ENCODE data around the gene ZBTB39. TPM values are rescaled to one million over a fixed set of nuclear protein-coding genes. Genes with fewer than 3 reads are reported as not detected.
"Not testable (repeated sequence)": the region's sequence is repeated elsewhere in the genome, so short reads cannot be mapped to it uniquely, and the experiment has no call there.

The ZBTB39 gene
- polyA plus RNA-seq, 1 of the 3 experiments (the other 2 are of a cell fraction) = 3.7 TPM

- TF ChIP-seq CTCF (IDR thresholded peaks at IDR 0.05) (no peak), NFIC (IDR thresholded peaks at IDR 0.05; ENCODE audit: borderline replicate concordance) (no peak), GABPA (IDR thresholded peaks at IDR 0.05; ENCODE audit: low read depth) (no peak), GATA2 (CRISPR knock-in tag; IDR thresholded peaks at IDR 0.05) (peak; percentile 44; the same call in 1 of the 2 replicates), POLR2AphosphoS5 (IDR thresholded peaks at IDR 0.05; ENCODE audit: low read depth, low read length) (no peak), SMC3 (IDR thresholded peaks at IDR 0.05; ENCODE audit: low read depth, low read length) (no peak), MXI1 (IDR thresholded peaks at IDR 0.05; ENCODE audit: low read depth, low read length) (peak; percentile 96), FOSL2 (IDR thresholded peaks at IDR 0.05; ENCODE audit: borderline replicate concordance, low read depth) (no peak), RAD21 (IDR thresholded peaks at IDR 0.05; ENCODE audit: low read length) (no peak), MEF2A (IDR thresholded peaks at IDR 0.05; ENCODE audit: borderline replicate concordance, low read depth) (no peak), YY1 (IDR thresholded peaks at IDR 0.05; ENCODE audit: low read depth) (no peak)
Observed at GRCh38 chr12:57027011-57027804, 20.9 kb upstream of the ZBTB39 start (continued).

GRCh38 chr12:57025196-57025595 lies 18.9 kb upstream of the ZBTB39 start:
- Histone ChIP-seq H3K79me2 (ENCODE audit: insufficient read depth) (no peaks in the 10 kb centered on the region), H3K27ac (ENCODE audit: low read depth in 2 of 2, low read length in 1 of 2) (no peak overlapping the region), H3K27me3 (ENCODE audit: insufficient read depth) (peaks cover 5% of the 10 kb centered on the region; the same call in 1 of the 2 replicates), H2AFZ (ENCODE audit: low read depth) (no peak overlapping the region), H3K4me3 (ENCODE audit: low read depth in 2 of 2, low read length in 1 of 2) (no peak overlapping the region), H3K9me2 (no peaks in the 10 kb centered on the region), H3K36me3 (replicated peaks in 1 of 2; ENCODE audit: control insufficient read depth in 1 of 2, insufficient read depth in 2 of 2, low read length in 1 of 2) (no peaks in the 10 kb centered on the region), H4K20me1 (ENCODE audit: insufficient read depth) (no peaks in the 10 kb centered on the region), H3K9ac (no peak overlapping the region), H3K4me1 (ENCODE audit: control insufficient read depth in 1 of 2, insufficient read depth in 2 of 2, low read depth in 1 of 2, low read length in 1 of 2) (peaks cover 0 to 49% of the 10 kb centered on the region in 2 experiments; a peak in 2 of 4 replicates), H3K4me2 (no peak overlapping the region), H3K9me3 (no peaks in the 10 kb centered on the region), H3F3A (replicated peaks; ENCODE audit: insufficient read depth) (no peaks in the 10 kb centered on the region)
- POLR2A ChIA-PET = no interaction called here
- no peak for DNase-seq
- TF ChIP-seq SIN3A (IDR thresholded peaks at IDR 0.05; ENCODE audit: borderline replicate concordance, low read depth, low read length) (no peak), FOXJ3 (CRISPR knock-in tag; IDR thresholded peaks at IDR 0.05) (no peak), GABPA (IDR thresholded peaks at IDR 0.05; ENCODE audit: low read depth) (no peak), RXRA (IDR thresholded peaks at IDR 0.05; ENCODE audit: borderline replicate concordance, low read depth) (no peak), TAF1 (IDR thresholded peaks at IDR 0.05; ENCODE audit: borderline replicate concordance, low read depth, low read length) (no peak), SMC3 (IDR thresholded peaks at IDR 0.05; ENCODE audit: low read depth, low read length) (no peak), PBX3 (IDR thresholded peaks at IDR 0.05) (no peak), GATA2 (CRISPR knock-in tag; IDR thresholded peaks at IDR 0.05) (no peak), YY1 (IDR thresholded peaks at IDR 0.05; ENCODE audit: low read depth) (no peak)
- CTCF ChIA-PET = interaction anchor here (1.2 to 10.5 kb wide), 6 partner anchors 9 to 87 kb away, joined by 4 to 101 read pairs (median 12); partner anchors contain the start of genes STAT6, TAC3 and ZBTB39
- WGBS (ENCODE audit: low lambda C conversion rate) = 30% methylated on average over 2 of the region's 2 CpGs

- H3K9ac ChIP-seq; H3F3A ChIP-seq (replicated peaks; ENCODE audit: insufficient read depth); H3K27ac ChIP-seq (ENCODE audit: low read depth in 2 of 2, low read length in 1 of 2); H3K27me3 ChIP-seq (ENCODE audit: insufficient read depth); H2AFZ ChIP-seq (ENCODE audit: low read depth); H3K36me3 ChIP-seq (replicated peaks in 1 of 2; ENCODE audit: control insufficient read depth in 1 of 2, insufficient read depth in 2 of 2, low read length in 1 of 2); H3K79me2 ChIP-seq (ENCODE audit: insufficient read depth); H4K20me1 ChIP-seq (ENCODE audit: insufficient read depth); DNase-seq; H3K9me2 ChIP-seq; H3K4me3 ChIP-seq (ENCODE audit: low read depth in 2 of 2, low read length in 1 of 2); H3K9me3 ChIP-seq; H3K4me2 ChIP-seq; POLR2A ChIA-PET: not testable (repeated sequence)
- CTCF ChIA-PET = interaction anchor here (1.2 to 10.1 kb wide), 6 partner anchors 15 to 150 kb away, joined by 3 to 110 read pairs (median 6); partner anchors contain the start of gene ZBTB39
- H3K4me1 ChIP-seq (ENCODE audit: control insufficient read depth in 1 of 2, insufficient read depth in 2 of 2, low read depth in 1 of 2, low read length in 1 of 2) = peaks cover 0 to 21% of the 10 kb centered on the region in 2 experiments; a peak in 1 of 4 replicates
- 82% methylated on average over 5 of the region's 5 CpGs for WGBS (ENCODE audit: low lambda C conversion rate)
Observed at GRCh38 chr12:57022324-57022723, 16.0 kb upstream of the ZBTB39 start.

All from SK-N-SH (cell line).